Neural crest cell (in vitro differentiated cells): ENCODE measurements around the gene POLD3. TPM values are rescaled to one million over a fixed set of nuclear protein-coding genes. Genes with fewer than 3 reads are reported as not detected.

Experiments used
- DNase-seq: peaks from one replicate; pipeline ENCODE4 v3.0.0; 2021; ENCODE audit warnings: low read depth, mixed read lengths, low spot score
- H3K27ac Mint-ChIP-seq: one replicate; pipeline ENCODE4 v1.8.0; 2021; ENCODE audit warnings: mild to moderate bottlenecking, mixed read lengths; ENCODE audit not compliant: unreplicated experiment
- H3K27me3 Mint-ChIP-seq: 2 replicates; pipeline ENCODE4 v1.8.0; 2021; ENCODE audit warnings: low read depth, mild to moderate bottlenecking, mixed read lengths
- H3K36me3 Mint-ChIP-seq: 2 replicates; pipeline ENCODE4 v1.8.0; 2021; ENCODE audit warnings: low read depth, mild to moderate bottlenecking, mixed read lengths
- H3K4me1 Mint-ChIP-seq: 2 replicates; pipeline ENCODE4 v1.8.0; 2021; ENCODE audit warnings: mixed read lengths
- H3K4me3 Mint-ChIP-seq: one replicate; pipeline ENCODE4 v1.8.0; 2021; ENCODE audit warnings: mild to moderate bottlenecking, mixed read lengths
- H3K9me3 Mint-ChIP-seq: 2 replicates; pipeline ENCODE4 v1.8.0; 2021; ENCODE audit warnings: mixed read lengths
- total RNA-seq: library from RNA; stranded (reverse); gene quantifications from 2 replicates; pipeline ENCODE4 v1.2.1, GENCODE V29; 2021
- TF ChIP-seq, protein P1 (sequence below): fragments of 200-600 bp; sonication (generic); conservative IDR thresholded peaks from 2 replicates; pipeline ENCODE4 v1.5.0; 2021; ENCODE audit warnings: antibody characterized with exemption, mild to moderate bottlenecking

POLD3 gene
- total RNA-seq, 1 donor from 2014 or later: 46.3 TPM

DNA sequence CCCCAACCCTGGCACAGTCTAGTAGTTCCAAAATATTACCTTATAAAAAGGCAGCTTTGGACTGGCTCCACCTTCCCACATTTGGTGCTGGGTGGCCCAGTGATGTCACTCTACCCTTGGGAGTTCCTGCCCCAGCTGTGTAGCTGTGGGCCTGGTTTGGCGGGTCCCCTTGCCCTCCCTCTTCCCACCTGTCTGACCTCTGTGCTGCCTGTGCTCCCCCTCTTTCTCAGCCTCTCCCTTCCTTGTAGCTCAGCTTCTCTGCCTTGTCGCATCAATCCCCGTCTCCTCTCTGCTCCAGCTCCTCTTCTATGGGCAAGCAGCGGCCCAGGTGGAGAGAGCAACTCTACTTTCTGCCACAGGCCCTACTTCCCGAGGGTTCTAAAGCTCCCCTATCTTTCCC is 84.2 kb downstream of the POLD3 start:
- TF ChIP-seq, protein P1, sequence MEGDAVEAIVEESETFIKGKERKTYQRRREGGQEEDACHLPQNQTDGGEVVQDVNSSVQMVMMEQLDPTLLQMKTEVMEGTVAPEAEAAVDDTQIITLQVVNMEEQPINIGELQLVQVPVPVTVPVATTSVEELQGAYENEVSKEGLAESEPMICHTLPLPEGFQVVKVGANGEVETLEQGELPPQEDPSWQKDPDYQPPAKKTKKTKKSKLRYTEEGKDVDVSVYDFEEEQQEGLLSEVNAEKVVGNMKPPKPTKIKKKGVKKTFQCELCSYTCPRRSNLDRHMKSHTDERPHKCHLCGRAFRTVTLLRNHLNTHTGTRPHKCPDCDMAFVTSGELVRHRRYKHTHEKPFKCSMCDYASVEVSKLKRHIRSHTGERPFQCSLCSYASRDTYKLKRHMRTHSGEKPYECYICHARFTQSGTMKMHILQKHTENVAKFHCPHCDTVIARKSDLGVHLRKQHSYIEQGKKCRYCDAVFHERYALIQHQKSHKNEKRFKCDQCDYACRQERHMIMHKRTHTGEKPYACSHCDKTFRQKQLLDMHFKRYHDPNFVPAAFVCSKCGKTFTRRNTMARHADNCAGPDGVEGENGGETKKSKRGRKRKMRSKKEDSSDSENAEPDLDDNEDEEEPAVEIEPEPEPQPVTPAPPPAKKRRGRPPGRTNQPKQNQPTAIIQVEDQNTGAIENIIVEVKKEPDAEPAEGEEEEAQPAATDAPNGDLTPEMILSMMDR: no peak
- H3K36me3 Mint-ChIP-seq: peaks cover 4% of the 10 kb centered on the region
- H3K4me1 Mint-ChIP-seq: no peaks in the 10 kb centered on the region
- H3K27me3 Mint-ChIP-seq: no peaks in the 10 kb centered on the region
- peak overlapping the region; percentile 57 for H3K27ac Mint-ChIP-seq
- H3K4me3 Mint-ChIP-seq: no peak overlapping the region
- H3K9me3 Mint-ChIP-seq: no peaks in the 10 kb centered on the region
- DNase-seq: no peak

DNA sequence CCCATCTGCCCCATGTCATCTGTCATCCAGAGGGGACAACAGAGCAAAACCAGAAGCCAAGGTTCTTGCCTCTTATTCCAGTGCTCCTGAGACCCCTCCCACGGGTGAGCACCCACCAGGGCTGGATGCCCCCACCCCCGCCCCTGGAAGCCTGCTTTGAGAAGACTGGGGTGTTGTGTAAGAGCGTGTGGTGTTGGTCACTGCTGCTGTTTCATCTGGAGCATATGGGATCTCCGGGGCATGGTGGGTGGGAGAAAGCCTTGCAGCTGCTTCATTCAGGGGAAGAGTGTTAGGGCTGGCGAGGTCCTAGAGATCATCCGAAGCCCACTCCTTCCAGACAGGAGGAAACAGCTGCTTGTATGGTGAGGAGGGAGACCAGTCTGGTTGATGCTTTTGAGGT is 84.7 kb downstream of the POLD3 start:
- no peaks in the 10 kb centered on the region for H3K4me1 Mint-ChIP-seq
- TF ChIP-seq, protein P1: no peak
- H3K27me3 Mint-ChIP-seq: no peaks in the 10 kb centered on the region
- H3K4me3 Mint-ChIP-seq: no peak overlapping the region
- DNase-seq: no peak
- peak overlapping the region; percentile 57 for H3K27ac Mint-ChIP-seq
- H3K9me3 Mint-ChIP-seq: no peaks in the 10 kb centered on the region
- peaks cover 4% of the 10 kb centered on the region for H3K36me3 Mint-ChIP-seq

DNA sequence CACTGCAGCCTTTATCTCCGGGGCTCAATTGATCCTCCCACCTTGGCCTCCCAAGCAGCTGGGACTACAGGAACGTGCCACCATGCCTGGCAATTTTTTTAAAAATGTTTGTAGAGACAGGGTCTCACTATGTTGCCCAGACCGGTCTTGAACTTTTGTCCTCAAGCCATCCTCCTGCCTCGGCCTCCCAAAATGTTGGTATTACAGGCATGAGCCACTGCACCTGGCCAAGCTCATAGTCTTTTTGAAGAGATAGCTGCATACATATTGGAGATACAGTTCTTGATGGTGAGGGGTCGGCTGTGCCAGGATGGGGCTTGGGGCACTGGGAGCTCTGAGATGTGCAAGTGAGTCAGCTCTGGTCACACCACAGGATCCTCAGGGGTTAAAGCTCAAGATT is 85.7 kb downstream of the POLD3 start:
- no peak for DNase-seq
- TF ChIP-seq, protein P1: no peak
- Mint-ChIP-seq H3K27me3 (no peaks in the 10 kb centered on the region), H3K9me3 (no peaks in the 10 kb centered on the region), H3K27ac (no peak overlapping the region), H3K4me3 (no peak overlapping the region), H3K4me1 (no peaks in the 10 kb centered on the region), H3K36me3 (peaks cover 4% of the 10 kb centered on the region)

DNA sequence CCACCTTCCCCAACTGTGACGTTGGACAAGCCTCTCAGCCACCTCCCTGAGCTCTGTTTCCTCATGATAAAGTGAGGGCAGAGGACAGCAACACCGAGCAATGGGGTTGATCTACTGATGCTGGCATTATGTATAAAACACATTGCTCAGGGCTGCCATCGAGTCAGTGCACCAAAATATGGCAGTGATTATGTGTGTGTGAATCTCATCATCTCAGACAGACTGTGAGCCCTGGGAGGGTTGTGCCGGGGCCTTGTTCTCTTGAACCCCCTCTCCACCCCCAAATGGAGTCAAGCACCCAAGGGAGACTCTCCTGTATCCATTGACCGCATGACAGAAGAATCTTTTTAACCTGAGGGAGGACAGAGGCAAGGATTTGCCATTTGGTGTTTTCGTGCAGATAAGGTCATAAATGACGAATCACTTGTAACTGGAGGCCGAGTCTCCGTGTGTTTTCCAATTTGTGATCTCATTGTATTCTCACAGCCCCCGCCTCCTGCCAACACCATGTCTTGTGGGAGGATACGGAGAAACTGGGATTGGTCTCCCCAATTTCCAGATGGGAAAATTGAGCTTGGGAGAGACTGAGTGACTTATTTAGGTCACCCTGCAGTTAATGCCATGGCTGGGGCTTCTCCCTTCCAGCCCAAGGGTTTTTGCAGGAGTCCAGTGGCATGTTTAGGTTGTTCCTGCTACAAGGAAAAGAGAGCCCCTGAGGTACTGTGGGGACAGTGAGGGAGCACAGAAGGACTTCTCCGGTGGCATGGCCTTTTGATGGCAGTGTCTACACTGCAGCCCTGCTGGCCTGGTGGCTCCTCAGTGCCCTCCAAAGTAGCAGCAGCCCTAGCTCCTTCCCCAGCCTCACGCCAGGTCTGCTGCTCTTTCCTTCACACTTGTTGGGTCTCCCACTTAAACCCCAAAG is 86.5 kb downstream of the POLD3 start:
- no peaks in the 10 kb centered on the region for H3K27me3 Mint-ChIP-seq
- no peak overlapping the region for H3K4me3 Mint-ChIP-seq
- no peaks in the 10 kb centered on the region for H3K4me1 Mint-ChIP-seq
- no peak overlapping the region for H3K27ac Mint-ChIP-seq
- TF ChIP-seq, protein P1: no peak
- H3K9me3 Mint-ChIP-seq: no peaks in the 10 kb centered on the region
- peaks cover 3% of the 10 kb centered on the region for H3K36me3 Mint-ChIP-seq
- no peak for DNase-seq

DNA sequence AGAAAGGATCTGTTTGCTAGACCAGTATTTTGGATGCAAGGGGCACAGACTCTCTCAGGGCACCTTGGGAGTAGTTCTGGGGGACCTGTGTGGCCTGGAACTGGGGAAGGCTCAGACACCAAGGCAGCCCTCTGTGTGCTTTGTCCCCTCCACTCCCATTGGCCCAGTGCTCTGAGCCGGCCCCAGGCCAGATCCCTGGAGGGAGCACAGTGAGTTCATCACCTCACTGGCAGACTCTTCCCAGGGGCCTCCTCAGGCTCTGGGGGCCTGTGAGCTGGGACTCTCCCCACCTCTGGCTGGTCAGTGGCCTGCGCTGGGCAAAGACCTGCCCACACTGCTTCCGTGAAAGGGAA is 87.1 kb downstream of the POLD3 start:
- TF ChIP-seq, protein P1: no peak
- no peak overlapping the region for H3K27ac Mint-ChIP-seq
- H3K4me3 Mint-ChIP-seq: no peak overlapping the region
- no peaks in the 10 kb centered on the region for H3K27me3 Mint-ChIP-seq
- peaks cover 2% of the 10 kb centered on the region for H3K36me3 Mint-ChIP-seq
- no peaks in the 10 kb centered on the region for H3K9me3 Mint-ChIP-seq
- no peak for DNase-seq
- H3K4me1 Mint-ChIP-seq: no peaks in the 10 kb centered on the region
